ENCODE results near the gene DPYSL5. TPM values are rescaled to one million over a fixed set of nuclear protein-coding genes. Genes with fewer than 3 reads are reported as not detected.
A peak's percentile ranks its signal among the peaks of the same experiment; 100 is the strongest.

The DPYSL5 gene
- total and polyA plus RNA-seq, 3 donors from 2014 or later: 2.8 to 22.3 (median 5.5) TPM

DNA sequence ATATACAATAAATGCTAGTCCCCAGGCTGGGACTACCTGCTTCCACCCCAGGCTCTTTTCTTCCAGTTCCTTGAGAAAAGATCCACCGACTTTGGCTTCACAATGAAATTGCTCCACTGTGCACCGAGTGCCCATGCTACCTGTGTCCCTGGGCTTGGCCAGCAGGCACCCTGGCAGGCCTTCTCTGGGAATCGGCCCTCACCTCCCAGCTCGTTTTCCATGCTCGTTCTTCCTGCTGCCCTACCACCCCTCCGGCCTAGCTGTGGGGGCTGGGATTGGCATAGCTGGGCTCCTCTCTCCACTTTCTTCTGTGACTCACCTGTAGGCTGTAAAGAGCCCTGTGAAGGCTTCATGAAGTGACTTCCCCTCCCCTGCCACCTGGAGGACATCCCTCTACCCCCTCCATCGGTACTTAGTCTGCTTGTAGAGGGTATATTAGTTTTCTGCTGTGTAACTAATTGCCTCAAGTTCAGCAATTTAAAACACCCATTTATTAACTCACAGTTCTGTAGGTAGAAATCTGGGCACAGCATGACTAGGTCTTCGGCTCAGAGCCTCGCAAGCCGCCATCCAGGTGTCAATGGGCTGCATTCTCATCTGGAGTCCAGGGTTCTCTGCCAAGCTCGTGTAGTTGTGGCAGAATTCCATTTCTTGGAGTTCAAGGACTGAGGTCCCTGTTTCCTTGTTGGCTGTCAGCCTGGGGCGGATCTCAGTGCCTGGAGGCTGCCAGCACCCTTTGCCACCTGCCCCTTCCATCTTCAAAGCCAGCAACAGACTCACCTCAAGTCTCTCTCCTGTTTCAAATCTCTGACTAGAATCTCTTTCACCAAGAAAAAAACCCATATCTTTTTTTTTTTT, 57.6 kb downstream of the DPYSL5 start:
- TF ChIP-seq, protein P1, sequence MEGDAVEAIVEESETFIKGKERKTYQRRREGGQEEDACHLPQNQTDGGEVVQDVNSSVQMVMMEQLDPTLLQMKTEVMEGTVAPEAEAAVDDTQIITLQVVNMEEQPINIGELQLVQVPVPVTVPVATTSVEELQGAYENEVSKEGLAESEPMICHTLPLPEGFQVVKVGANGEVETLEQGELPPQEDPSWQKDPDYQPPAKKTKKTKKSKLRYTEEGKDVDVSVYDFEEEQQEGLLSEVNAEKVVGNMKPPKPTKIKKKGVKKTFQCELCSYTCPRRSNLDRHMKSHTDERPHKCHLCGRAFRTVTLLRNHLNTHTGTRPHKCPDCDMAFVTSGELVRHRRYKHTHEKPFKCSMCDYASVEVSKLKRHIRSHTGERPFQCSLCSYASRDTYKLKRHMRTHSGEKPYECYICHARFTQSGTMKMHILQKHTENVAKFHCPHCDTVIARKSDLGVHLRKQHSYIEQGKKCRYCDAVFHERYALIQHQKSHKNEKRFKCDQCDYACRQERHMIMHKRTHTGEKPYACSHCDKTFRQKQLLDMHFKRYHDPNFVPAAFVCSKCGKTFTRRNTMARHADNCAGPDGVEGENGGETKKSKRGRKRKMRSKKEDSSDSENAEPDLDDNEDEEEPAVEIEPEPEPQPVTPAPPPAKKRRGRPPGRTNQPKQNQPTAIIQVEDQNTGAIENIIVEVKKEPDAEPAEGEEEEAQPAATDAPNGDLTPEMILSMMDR (IDR thresholded peaks at IDR 0.05): no peak
- TF ChIP-seq POLR2A (IDR thresholded peaks at IDR 0.05): no peak
- intact Hi-C loops (cut with DNase I; ENCODE audit: low total_unique reads): no loop called here
- DNase-seq: no peak
- Histone ChIP-seq H3K4me3 (no peak overlapping the region), H3K27me3 (no peaks in the 10 kb centered on the region), H3K36me3 (ENCODE audit: low read depth, missing control alignments) (no peaks in the 10 kb centered on the region), H3K4me1 (peaks cover 9% of the 10 kb centered on the region), H3K27ac (no peak overlapping the region), H3K9me3 (no peaks in the 10 kb centered on the region)
- 82 to 83% methylated on average over 12 of the region's 12 CpGs for WGBS, 2 donors

DNA sequence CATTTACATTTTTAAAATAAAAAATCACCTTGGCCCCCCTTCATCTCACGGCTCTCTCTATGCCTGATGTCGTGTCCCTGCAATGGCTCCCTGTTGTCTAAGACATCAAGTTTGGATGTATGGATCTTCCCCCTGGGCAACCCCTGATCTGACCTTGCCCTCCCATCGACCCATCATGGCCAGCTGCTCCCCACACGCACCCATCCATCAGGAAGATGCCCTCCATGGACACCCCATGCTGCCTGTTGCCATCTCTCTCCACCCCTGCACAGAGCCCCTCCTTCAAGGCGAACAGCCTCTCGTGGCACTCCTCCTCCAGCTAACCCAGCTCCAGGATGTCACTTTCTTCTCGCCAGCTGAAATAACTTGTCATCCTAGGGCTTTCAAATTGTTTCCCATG, 59.5 kb downstream of the DPYSL5 start:
- no peaks in the 10 kb centered on the region for H3K27me3 ChIP-seq
- WGBS, 2 donors: 85 to 86% methylated on average over 7 of the region's 7 CpGs
- intact Hi-C loops (cut with DNase I; ENCODE audit: low total_unique reads): no loop called here
- H3K4me1 ChIP-seq: no peaks in the 10 kb centered on the region
- no peak overlapping the region for H3K4me3 ChIP-seq
- H3K9me3 ChIP-seq: no peaks in the 10 kb centered on the region
- no peaks in the 10 kb centered on the region for H3K36me3 ChIP-seq (ENCODE audit: low read depth, missing control alignments)
- TF ChIP-seq, protein P1 (IDR thresholded peaks at IDR 0.05): no peak
- TF ChIP-seq POLR2A (IDR thresholded peaks at IDR 0.05): no peak
- H3K27ac ChIP-seq: no peak overlapping the region
- no peak for DNase-seq

DNA sequence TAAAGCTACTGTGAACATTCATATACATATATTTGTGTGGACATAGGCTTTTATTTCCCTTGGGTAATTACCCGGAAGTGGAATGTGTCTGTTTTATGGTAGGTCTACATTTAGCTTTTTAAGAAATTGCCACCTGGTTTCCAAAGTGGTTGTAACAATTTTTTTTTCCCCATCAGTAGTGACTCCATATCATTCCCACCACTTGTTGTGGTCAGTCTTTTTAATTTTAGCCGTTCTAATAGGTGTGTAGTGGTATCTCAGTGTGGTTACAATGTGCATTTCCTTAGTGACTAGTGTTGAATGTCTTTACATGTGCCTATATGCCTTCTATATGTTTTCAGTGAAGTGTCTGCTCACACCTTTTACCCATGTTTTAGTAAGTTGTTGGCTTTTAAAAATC, 62.2 kb downstream of the DPYSL5 start:
- Histone ChIP-seq H3K9me3 (no peaks in the 10 kb centered on the region), H3K4me3 (no peak overlapping the region), H3K4me1 (peaks cover 5% of the 10 kb centered on the region), H3K27me3 (no peaks in the 10 kb centered on the region), H3K36me3 (ENCODE audit: low read depth, missing control alignments) (no peaks in the 10 kb centered on the region), H3K27ac (no peak overlapping the region)
- TF ChIP-seq, protein P1 (IDR thresholded peaks at IDR 0.05): no peak
- no peak for TF ChIP-seq POLR2A (IDR thresholded peaks at IDR 0.05)
- 91 to 97% methylated on average over 2 of the region's 2 CpGs for WGBS, 2 donors
- intact Hi-C loops (cut with DNase I; ENCODE audit: low total_unique reads): no loop called here
- DNase-seq: no peak

DNA sequence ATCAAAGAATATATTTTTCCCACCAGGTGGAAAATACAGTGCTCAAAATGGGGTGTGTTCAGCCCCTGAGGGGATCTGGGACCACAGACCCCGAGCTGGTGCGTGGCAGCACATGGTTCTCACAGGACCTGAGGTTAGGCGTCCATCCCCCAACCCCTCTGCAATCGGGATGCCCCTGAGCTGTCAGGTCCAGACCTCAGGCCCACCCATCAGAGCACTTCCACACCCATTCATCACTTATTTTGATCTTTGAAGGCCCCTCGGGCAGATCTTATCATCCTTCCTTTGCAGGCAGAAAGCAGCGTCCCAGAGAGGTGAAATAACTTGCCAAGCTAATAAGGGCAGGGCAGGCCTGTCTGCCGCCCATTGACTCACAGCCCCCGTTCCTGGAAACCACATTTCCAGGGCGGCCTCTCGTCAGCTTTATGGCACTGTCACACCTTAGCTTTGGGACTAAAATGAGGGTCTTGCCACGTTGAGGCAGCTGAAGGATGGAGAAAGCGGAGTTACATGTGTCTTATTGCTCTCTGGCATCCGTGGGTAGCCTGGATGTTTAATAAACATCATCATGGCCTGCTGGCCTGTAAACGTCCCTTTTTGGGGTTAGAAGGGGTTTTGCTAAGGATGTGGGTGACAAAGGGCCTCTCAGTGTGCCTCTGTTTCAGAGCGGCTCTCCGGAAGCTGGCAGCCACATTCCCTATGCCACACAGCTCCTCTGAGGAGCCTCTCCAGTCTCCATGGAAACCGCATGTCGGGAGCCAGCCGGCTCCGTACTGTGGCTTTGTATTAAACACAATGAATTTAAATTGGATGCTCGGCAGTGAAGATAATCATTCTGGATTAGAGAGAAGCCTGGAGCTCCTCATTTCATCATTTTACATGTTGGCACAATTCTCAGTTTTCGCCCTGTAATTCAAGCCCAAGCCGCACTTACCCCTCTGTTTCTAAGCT, 64.3 kb downstream of the DPYSL5 start:
- TF ChIP-seq POLR2A (IDR thresholded peaks at IDR 0.05): no peak
- TF ChIP-seq, protein P1 (IDR thresholded peaks at IDR 0.05): no peak
- no peak for DNase-seq
- Histone ChIP-seq H3K4me3 (peak overlapping the region in 1 of 2 donors; percentile 8), H3K36me3 (ENCODE audit: low read depth, missing control alignments) (no peaks in the 10 kb centered on the region), H3K27ac (no peak overlapping the region), H3K27me3 (no peaks in the 10 kb centered on the region), H3K4me1 (peaks cover 5% of the 10 kb centered on the region), H3K9me3 (no peaks in the 10 kb centered on the region)
- intact Hi-C loops (cut with DNase I; ENCODE audit: low total_unique reads): no loop called here
- whole genome bisulfite sequencing, 2 donors: 54 to 56% methylated on average over 20 to 23 of the region's 23 CpGs
